Natural killer cell (primary cell): ENCODE data around the gene GSG1L. TPM values are rescaled to one million over a fixed set of nuclear protein-coding genes. Genes with fewer than 3 reads are reported as not detected.

Experiments
- ATAC-seq, 3 donors: fragments of 150-1000 bp in 2 of 3; fragments of 200-7000 bp in 1 of 3; cut with Tn5 transposase; 1 replicate in 1 of 3; 2 replicates in 2 of 3; pipeline ENCODE4 v1.10.0; 2021; ENCODE audit warnings: mild to moderate bottlenecking in 2 of 3, moderate library complexity in 2 of 3
- DNase-seq, 2 donors: peaks; one replicate each; pipeline versions ENCODE4 v3.0.0 to v3.0.0-alpha.2; 2013 to 2021; ENCODE audit warnings: mixed read lengths in 1 of 2
- H3K27ac ChIP-seq: one replicate; pipeline ENCODE4 v1.5.1; 2013; ENCODE audit warnings: mild to moderate bottlenecking, low read length
- H3K27me3 ChIP-seq: one replicate; pipeline ENCODE4 v1.6.1; 2013; ENCODE audit warnings: low read length; ENCODE audit not compliant: control insufficient read depth, insufficient read depth
- H3K36me3 ChIP-seq: one replicate; pipeline ENCODE4 v1.6.1; 2013; ENCODE audit warnings: low read length; ENCODE audit not compliant: control insufficient read depth, insufficient read depth
- H3K4me1 ChIP-seq: one replicate; pipeline ENCODE4 v1.6.1; 2013; ENCODE audit warnings: low read length; ENCODE audit not compliant: control insufficient read depth, insufficient read depth
- H3K4me3 ChIP-seq: one replicate; pipeline ENCODE4 v1.5.1; 2013; ENCODE audit warnings: low read length
- H3K9me3 ChIP-seq: one replicate; pipeline ENCODE4 v1.6.1; 2013; ENCODE audit warnings: low read length; ENCODE audit not compliant: control insufficient read depth, insufficient read depth
- H3K27ac Mint-ChIP-seq, 2 donors: one replicate each; pipeline ENCODE4 v1.8.0; 2022; ENCODE audit warnings: mild to moderate bottlenecking in 2 of 2, mixed read lengths in 2 of 2, moderate library complexity in 1 of 2
- H3K27me3 Mint-ChIP-seq, 2 donors: one replicate each; pipeline ENCODE4 v1.8.0; 2022; ENCODE audit warnings: low read depth in 2 of 2, mixed read lengths in 2 of 2
- H3K36me3 Mint-ChIP-seq: one replicate; pipeline ENCODE4 v1.8.0; 2022; ENCODE audit warnings: mixed read lengths
- H3K4me1 Mint-ChIP-seq, 2 donors: one replicate each; pipeline ENCODE4 v1.8.0; 2022; ENCODE audit warnings: mixed read lengths in 2 of 2
- H3K4me3 Mint-ChIP-seq: one replicate; pipeline ENCODE4 v1.8.0; 2022; ENCODE audit warnings: mild to moderate bottlenecking, moderate library complexity, mixed read lengths
- H3K9me3 Mint-ChIP-seq, 2 donors: one replicate each; pipeline ENCODE4 v1.8.0; 2022; ENCODE audit warnings: mixed read lengths in 2 of 2
- CTCF ChIP-seq: fragments of 200-600 bp; IDR thresholded peaks from one replicate; pipeline ENCODE4 v1.8.0; 2022; ENCODE audit warnings: antibody characterized with exemption
- WGBS: methylation state at CpG from one replicate; pipeline ENCODE4 v1.1.7; 2013; ENCODE audit warnings: missing lambda C conversion rate; ENCODE audit not compliant: insufficient coverage; 5-methylcytosine and 5-hydroxymethylcytosine counted together
- intact Hi-C: fragments of 100-400 bp; cut with micrococcal nuclease; formaldehyde crosslinking; loops from one replicate; pipeline ENCODE4 v1.14.2; 2022
- total RNA-seq, 4 donors: library from RNA; stranded (reverse); fragments of 120-200 nt in 1 of 4; gene quantifications; one replicate each; pipeline versions ENCODE4 v1.2.3 to v1.2.4, GENCODE V29; 2013 to 2022

Gene GSG1L
- total RNA-seq, 3 donors from 2014 or later (not counting 1 experiment from before 2014, with no cell fraction given): 0.25 TPM; not detected in 2

GRCh38 chr16:27927266-27927901 is 136.1 kb downstream of the GSG1L start:
- Mint-ChIP-seq H3K4me3 (no peak overlapping the region), H3K27me3 (peaks cover 13 to 32% of the 10 kb centered on the region in 2 donors), H3K27ac (no peak overlapping the region), H3K4me1 (no peaks in the 10 kb centered on the region), H3K36me3 (no peaks in the 10 kb centered on the region), H3K9me3 (no peaks in the 10 kb centered on the region)
- DNase-seq (no peak), ATAC-seq (no peak)
- H3K4me1 ChIP-seq: no peaks in the 10 kb centered on the region
- H3K27me3 ChIP-seq: no peaks in the 10 kb centered on the region
- no peaks in the 10 kb centered on the region for H3K36me3 ChIP-seq
- H3K27ac ChIP-seq: no peak overlapping the region
- no peak for TF ChIP-seq CTCF
- no peak overlapping the region for H3K4me3 ChIP-seq
- 88% methylated on average over 13 of the region's 13 CpGs for WGBS
- H3K9me3 ChIP-seq: no peaks in the 10 kb centered on the region
- intact Hi-C loops: no loop called here

GRCh38 chr16:27925612-27926011 is 137.9 kb downstream of the GSG1L start:
- WGBS: 69% methylated on average over 9 of the region's 9 CpGs
- intact Hi-C loops: no loop called here
- H3K36me3 ChIP-seq: no peaks in the 10 kb centered on the region
- ATAC-seq (no peak), DNase-seq (no peak)
- no peaks in the 10 kb centered on the region for H3K4me1 ChIP-seq
- no peak for TF ChIP-seq CTCF
- H3K27me3 ChIP-seq: peaks cover 4% of the 10 kb centered on the region
- no peak overlapping the region for H3K4me3 Mint-ChIP-seq
- H3K4me1 Mint-ChIP-seq: no peaks in the 10 kb centered on the region
- no peak overlapping the region for H3K27ac Mint-ChIP-seq
- no peaks in the 10 kb centered on the region for H3K36me3 Mint-ChIP-seq
- H3K9me3 Mint-ChIP-seq: no peaks in the 10 kb centered on the region
- H3K27ac ChIP-seq: no peak overlapping the region
- H3K9me3 ChIP-seq: no peaks in the 10 kb centered on the region
- peaks cover 24 to 49% of the 10 kb centered on the region in 2 donors for H3K27me3 Mint-ChIP-seq
- no peak overlapping the region for H3K4me3 ChIP-seq

- Histone ChIP-seq H3K4me3 (no peak overlapping the region), H3K27me3 (peaks cover 4% of the 10 kb centered on the region), H3K27ac (no peak overlapping the region), H3K9me3 (no peaks in the 10 kb centered on the region), H3K36me3 (no peaks in the 10 kb centered on the region), H3K4me1 (no peaks in the 10 kb centered on the region)
- Mint-ChIP-seq H3K27me3 (peaks cover 24 to 49% of the 10 kb centered on the region in 2 donors), H3K4me3 (no peak overlapping the region), H3K36me3 (no peaks in the 10 kb centered on the region), H3K9me3 (no peaks in the 10 kb centered on the region), H3K4me1 (no peaks in the 10 kb centered on the region), H3K27ac (no peak overlapping the region)
- no peak for TF ChIP-seq CTCF
- DNase-seq (no peak), ATAC-seq (no peak)
- WGBS: no CpG with 5 or more reads among the region's 4 CpGs
- intact Hi-C loops: no loop called here
Measured at GRCh38 chr16:27924411-27925118, 138.9 kb downstream of the GSG1L start.
